HepG2 (cell line): Measurements from ENCODE around the gene TP53TG5. TPM values are rescaled to one million over a fixed set of nuclear protein-coding genes. Genes with fewer than 3 reads are reported as not detected.

Experiments used
- ADNP ChIP-seq: sonication (generic); formaldehyde crosslinking; IDR thresholded peaks from 2 replicates; pipeline ENCODE4 v1.4.0; 2020; ENCODE audit warnings: missing genetic modification reagents
- ATAD3A ChIP-seq: sonication (generic); formaldehyde crosslinking; IDR thresholded peaks from 2 replicates; pipeline ENCODE4 v1.4.0; 2020; ENCODE audit warnings: missing genetic modification reagents
- ATF7-NPFF ChIP-seq: sonication (generic); formaldehyde crosslinking; IDR thresholded peaks from 2 replicates; pipeline ENCODE4 v1.8.1; 2023; ENCODE audit warnings: mild to moderate bottlenecking, low read depth, missing genetic modification reagents, moderate library complexity
- DBP ChIP-seq: sonication (generic); formaldehyde crosslinking; IDR thresholded peaks from 2 replicates; pipeline ENCODE4 v1.4.0; 2020; ENCODE audit warnings: missing genetic modification reagents; ENCODE audit errors: not compliant biosample characterization
- DRAP1 ChIP-seq: IDR thresholded peaks from 2 replicates; pipeline ENCODE4 v1.6.1; 2016; ENCODE audit warnings: missing genetic modification reagents, missing compliant biosample characterization
- FOXC1 ChIP-seq: sonication (generic); formaldehyde crosslinking; IDR thresholded peaks from 2 replicates; pipeline ENCODE4 v1.8.0; 2022; ENCODE audit warnings: mild to moderate bottlenecking, missing genetic modification reagents, borderline replicate concordance
- HNRNPUL1 ChIP-seq: fragments of 200-400 bp; formaldehyde crosslinking; IDR thresholded peaks from 2 replicates; pipeline ENCODE4 v1.6.1; 2017; ENCODE audit warnings: low read depth, mild to moderate bottlenecking, low read length, moderate library complexity
- JUND ChIP-seq: sonication (generic); formaldehyde crosslinking; IDR thresholded peaks from 2 replicates; pipeline ENCODE4 v1.8.0; 2022; ENCODE audit warnings: mild to moderate bottlenecking, missing genetic modification reagents
- KDM4B ChIP-seq: sonication (generic); formaldehyde crosslinking; IDR thresholded peaks from 2 replicates; pipeline ENCODE4 v1.4.0; 2020; ENCODE audit warnings: missing genetic modification reagents
- KDM5B ChIP-seq: sonication (generic); formaldehyde crosslinking; IDR thresholded peaks from 2 replicates; pipeline ENCODE4 v1.4.0; 2020; ENCODE audit warnings: missing genetic modification reagents, mild to moderate bottlenecking, borderline replicate concordance
- MAX ChIP-seq: IDR thresholded peaks from 2 replicates; pipeline ENCODE4 v1.6.1; 2012; ENCODE audit warnings: inconsistent platforms
- MIXL1 ChIP-seq: IDR thresholded peaks from 2 replicates; pipeline ENCODE4 v1.6.1; 2016
- MZF1 ChIP-seq: sonication (generic); formaldehyde crosslinking; IDR thresholded peaks from 2 replicates; pipeline ENCODE4 v1.8.1; 2023; ENCODE audit warnings: mild to moderate bottlenecking, missing genetic modification reagents, borderline replicate concordance
- NFATC3 ChIP-seq: sonication (generic); formaldehyde crosslinking; IDR thresholded peaks from 2 replicates; pipeline ENCODE4 v1.5.1; 2020; ENCODE audit warnings: mild to moderate bottlenecking, missing genetic modification reagents
- NFIC ChIP-seq: IDR thresholded peaks from 2 replicates; pipeline ENCODE4 v1.6.1; 2012; ENCODE audit warnings: mild to moderate bottlenecking, low read length, inconsistent platforms
- NFRKB ChIP-seq: fragments of 450-650 bp; IDR thresholded peaks from 2 replicates; pipeline ENCODE4 v1.6.1; 2017
- RBM22 ChIP-seq: fragments of 200-400 bp; formaldehyde crosslinking; optimal IDR thresholded peaks from 2 replicates; pipeline ENCODE3; 2017; ENCODE audit warnings: mild to moderate bottlenecking, low read length, moderate library complexity
- SP1 ChIP-seq, 2 experiments: fragments of 450-650 bp in 1 of 2; sonication (generic) in 1 of 2; formaldehyde crosslinking in 1 of 2; IDR thresholded peaks; 2 replicates each; pipeline versions ENCODE4 v1.4.0 to v1.6.1; 2016 to 2020; ENCODE audit warnings: missing genetic modification reagents in 1 of 2
- TGIF2 ChIP-seq: IDR thresholded peaks from 2 replicates; pipeline ENCODE4 v1.6.1; 2016; ENCODE audit warnings: control low read depth, missing compliant biosample characterization
- ZBTB20 ChIP-seq: sonication (generic); formaldehyde crosslinking; IDR thresholded peaks from 2 replicates; pipeline ENCODE4 v1.8.1; 2023; ENCODE audit warnings: missing genetic modification reagents, low read depth, mild to moderate bottlenecking, borderline replicate concordance
- ZBTB3 ChIP-seq: sonication (generic); formaldehyde crosslinking; IDR thresholded peaks from 2 replicates; pipeline ENCODE4 v1.4.0; 2020; ENCODE audit warnings: low read depth, mild to moderate bottlenecking, moderate library complexity, missing genetic modification reagents, borderline replicate concordance
- ZBTB7A ChIP-seq: sonication (generic); formaldehyde crosslinking; IDR thresholded peaks from 2 replicates; pipeline ENCODE4 v1.8.0; 2022; ENCODE audit warnings: mild to moderate bottlenecking, missing genetic modification reagents
- ZFP36L1 ChIP-seq: sonication (generic); formaldehyde crosslinking; IDR thresholded peaks from 2 replicates; pipeline ENCODE4 v1.8.0; 2022; ENCODE audit warnings: mild to moderate bottlenecking, missing genetic modification reagents, moderate library complexity
- ZMYM3 ChIP-seq: sonication (generic); formaldehyde crosslinking; IDR thresholded peaks from 2 replicates; pipeline ENCODE4 v1.5.1; 2020; ENCODE audit warnings: mild to moderate bottlenecking, missing genetic modification reagents
- ZNF136 ChIP-seq: sonication (generic); formaldehyde crosslinking; IDR thresholded peaks from 2 replicates; pipeline ENCODE4 v1.8.1; 2022; ENCODE audit warnings: low read depth, mild to moderate bottlenecking, moderate library complexity, missing genetic modification reagents
- ZNF510 ChIP-seq: sonication (generic); formaldehyde crosslinking; IDR thresholded peaks from 2 replicates; pipeline ENCODE4 v1.4.0; 2020; ENCODE audit warnings: low read depth, mild to moderate bottlenecking, missing genetic modification reagents
- ZNF816 ChIP-seq: sonication (generic); formaldehyde crosslinking; IDR thresholded peaks from 2 replicates; pipeline ENCODE4 v1.8.0; 2022; ENCODE audit warnings: missing genetic modification reagents, mild to moderate bottlenecking, borderline replicate concordance
- ZSCAN29 ChIP-seq: sonication (generic); formaldehyde crosslinking; conservative IDR thresholded peaks from 2 replicates; pipeline ENCODE4 v1.4.0; 2020; ENCODE audit warnings: mild to moderate bottlenecking, missing genetic modification reagents
- polyA plus RNA-seq, 8 experiments: library from polyadenylated mRNA; depleted of rRNA in 3 of 8; stranded (reverse) in 7 of 8; unstranded in 1 of 8; fragments of >200 nt; fragmentation: Illumina TruSeq in 4 of 8; extraction: Trizol in 4 of 8; gene quantifications; 2 replicates each; pipeline versions ENCODE4 v1.2.1 to v1.2.3, GENCODE V29; 2011 to 2016; ENCODE audit warnings: low read depth in 4 of 8, missing spikeins in 1 of 8, mixed read lengths in 1 of 8; ENCODE audit not compliant: insufficient read depth in 1 of 8
- total RNA-seq, 5 experiments: library from RNA; depleted of rRNA; stranded (reverse); fragments of >200 nt; fragmentation: Illumina TruSeq; extraction: Trizol; gene quantifications; 2 replicates each; pipeline ENCODE4 v1.2.3, GENCODE V29; 2016; ENCODE audit warnings: low read depth in 1 of 5
- TF ChIP-seq, protein P1 (sequence below): sonication (generic); formaldehyde crosslinking; conservative IDR thresholded peaks from 2 replicates; pipeline ENCODE4 v1.5.0; 2020; ENCODE audit warnings: missing genetic modification reagents

Gene TP53TG5
- total and polyA plus RNA-seq, 2 of the 13 experiments (the other 11 are each of a cell fraction or from before 2014, with no cell fraction given), result 0.11 TPM; not detected in 1

GRCh38 chr20:45337367-45338120 is 40.6 kb downstream of the TP53TG5 start (continued):
- TF ChIP-seq ZNF136 (CRISPR knock-in tag) (0 out of 2 replicates have a peak, but pooled peaks have one; percentile 1), HNRNPUL1 (no peak), ZFP36L1 (CRISPR knock-in tag) (no peak; the same call in 1 of the 2 replicates), ZNF816 (no peak), ZMYM3 (CRISPR knock-in tag) (peak; percentile 96), ZSCAN29 (CRISPR knock-in tag) (peak; percentile 54; the same call in 1 of the 2 replicates), FOXC1 (CRISPR knock-in tag) (0 out of 2 replicates have a peak, but pooled peaks have one; percentile 16), DBP (CRISPR knock-in tag) (no peak), ZBTB3 (no peak), RBM22 (peak; percentile 67), KDM5B (CRISPR knock-in tag) (peak; percentile 76; the same call in 1 of the 2 replicates), NFATC3 (CRISPR knock-in tag) (no peak), SP1 (IDR thresholded peaks at IDR 0.05) (no peak), SP1 (CRISPR knock-in tag; IDR thresholded peaks at IDR 0.05) (no peak), MZF1 (0 out of 2 replicates have a peak, but pooled peaks have one; percentile 82), NFIC (peak; percentile 15; the same call in 1 of the 2 replicates), KDM4B (CRISPR knock-in tag) (no peak), ZBTB20 (CRISPR knock-in tag) (peak; percentile 66; the same call in 1 of the 2 replicates), TGIF2 (CRISPR knock-in tag) (peak; percentile 57; the same call in 1 of the 2 replicates), DRAP1 (CRISPR knock-in tag) (no peak), ATAD3A (CRISPR knock-in tag) (no peak), ZBTB7A (CRISPR knock-in tag) (peak; percentile 79), ZNF510 (CRISPR knock-in tag) (peak; percentile 73; the same call in 1 of the 2 replicates), NFRKB (no peak), ADNP (CRISPR knock-in tag) (no peak), MAX (peak; percentile 40; the same call in 1 of the 2 replicates), MIXL1 (CRISPR knock-in tag) (no peak), JUND (peak; percentile 56; the same call in 1 of the 2 replicates), ATF7-NPFF (no peak)
- TF ChIP-seq, protein P1, sequence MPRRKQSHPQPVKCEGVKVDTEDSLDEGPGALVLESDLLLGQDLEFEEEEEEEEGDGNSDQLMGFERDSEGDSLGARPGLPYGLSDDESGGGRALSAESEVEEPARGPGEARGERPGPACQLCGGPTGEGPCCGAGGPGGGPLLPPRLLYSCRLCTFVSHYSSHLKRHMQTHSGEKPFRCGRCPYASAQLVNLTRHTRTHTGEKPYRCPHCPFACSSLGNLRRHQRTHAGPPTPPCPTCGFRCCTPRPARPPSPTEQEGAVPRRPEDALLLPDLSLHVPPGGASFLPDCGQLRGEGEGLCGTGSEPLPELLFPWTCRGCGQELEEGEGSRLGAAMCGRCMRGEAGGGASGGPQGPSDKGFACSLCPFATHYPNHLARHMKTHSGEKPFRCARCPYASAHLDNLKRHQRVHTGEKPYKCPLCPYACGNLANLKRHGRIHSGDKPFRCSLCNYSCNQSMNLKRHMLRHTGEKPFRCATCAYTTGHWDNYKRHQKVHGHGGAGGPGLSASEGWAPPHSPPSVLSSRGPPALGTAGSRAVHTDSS (CRISPR knock-in tag), result no peak
